Ectodermal cell (in vitro differentiated cells): Measurements from ENCODE around the gene CHEK1.

ENCODE experiments used
- H3K27ac ChIP-seq: 2 replicates; pipeline ENCODE4 v1.7.0; 2013; ENCODE audit warnings: mild to moderate bottlenecking, low read depth, low read length; ENCODE audit not compliant: insufficient read depth, poor library complexity, severe bottlenecking
- H3K27me3 ChIP-seq: 2 replicates; pipeline ENCODE4 v1.7.0; 2013; ENCODE audit warnings: mild to moderate bottlenecking, low read length; ENCODE audit not compliant: insufficient read depth, control insufficient read depth, poor library complexity, severe bottlenecking
- H3K36me3 ChIP-seq: one replicate; pipeline ENCODE4 v1.7.0; 2013; ENCODE audit warnings: low read length; ENCODE audit not compliant: control insufficient read depth, insufficient read depth
- H3K4me1 ChIP-seq: one replicate; pipeline ENCODE4 v1.7.0; 2013; ENCODE audit warnings: low read length; ENCODE audit not compliant: control insufficient read depth, insufficient read depth
- H3K4me3 ChIP-seq: 2 replicates; pipeline ENCODE4 v1.7.0; 2013; ENCODE audit warnings: low read depth, low read length, control low read depth; ENCODE audit not compliant: insufficient read depth
- H3K9me3 ChIP-seq: 2 replicates; pipeline ENCODE4 v1.7.0; 2013; ENCODE audit warnings: mild to moderate bottlenecking, low read length, moderate library complexity; ENCODE audit not compliant: control insufficient read depth
- WGBS, 2 experiments: methylation state at CpG; one replicate each; pipeline ENCODE4 v1.1.7; 2013; ENCODE audit warnings: missing lambda C conversion rate in 2 of 2; 5-methylcytosine and 5-hydroxymethylcytosine counted together

The CHEK1 gene

GRCh38 chr11:125625225-125625629 lies 264 bp downstream of the CHEK1 start:
- Histone ChIP-seq H3K4me1 (no peaks in the 10 kb centered on the region), H3K4me3 (peak overlapping the region; percentile 86), H3K9me3 (no peaks in the 10 kb centered on the region), H3K27me3 (no peaks in the 10 kb centered on the region), H3K27ac (peak overlapping the region; percentile 99), H3K36me3 (peaks cover 18% of the 10 kb centered on the region)
- 8 to 9% methylated on average over 20 of the region's 20 CpGs for WGBS, 2 experiments

DNA sequence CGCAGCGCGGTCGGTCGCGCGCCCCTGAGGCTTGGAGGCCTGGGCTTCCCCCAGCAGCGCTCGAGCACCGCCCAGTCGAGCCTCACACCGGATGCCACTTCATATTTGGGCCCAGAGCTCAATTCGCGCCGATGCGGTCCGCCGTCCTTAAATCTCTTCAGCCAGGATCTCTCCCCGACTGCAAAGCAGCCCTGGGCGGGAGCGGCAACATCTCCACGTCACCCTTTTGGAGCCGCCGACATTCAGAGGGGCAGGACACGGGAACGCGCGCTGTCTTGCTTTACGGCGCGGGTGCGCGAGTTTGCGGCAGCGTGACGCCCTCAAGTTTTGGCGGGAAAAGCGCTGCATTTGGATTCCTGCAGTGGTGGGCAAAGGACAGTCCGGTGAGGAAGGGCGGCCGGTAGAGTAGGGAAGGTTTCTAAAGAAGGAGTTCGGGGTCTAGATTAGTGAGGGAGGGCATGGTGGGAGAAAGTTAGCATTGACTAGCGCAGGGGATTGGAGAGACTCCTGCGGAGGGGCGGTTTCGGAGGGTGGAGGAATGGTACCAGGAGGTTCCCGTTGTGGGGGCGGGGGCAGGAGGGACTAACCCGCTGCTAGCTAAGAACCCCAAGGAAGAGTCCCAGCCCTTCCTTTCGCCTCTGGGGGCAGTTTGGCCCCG lies 796 bp downstream of the CHEK1 start:
- Histone ChIP-seq H3K9me3 (no peaks in the 10 kb centered on the region), H3K4me1 (no peaks in the 10 kb centered on the region), H3K27ac (peak overlapping the region; percentile 99), H3K36me3 (peaks cover 13% of the 10 kb centered on the region), H3K27me3 (no peaks in the 10 kb centered on the region), H3K4me3 (peak overlapping the region; percentile 86)
- 0% methylated on average over 51 of the region's 51 CpGs for WGBS, 2 experiments

GRCh38 chr11:125626288-125626950 lies 1.5 kb downstream of the CHEK1 start:
- WGBS, 2 experiments: 0% methylated on average over 16 to 18 of the region's 18 CpGs
- Histone ChIP-seq H3K36me3 (peaks cover 8% of the 10 kb centered on the region), H3K9me3 (no peaks in the 10 kb centered on the region), H3K27ac (peak overlapping the region; percentile 99), H3K4me3 (peak overlapping the region; percentile 86), H3K27me3 (no peaks in the 10 kb centered on the region), H3K4me1 (no peaks in the 10 kb centered on the region)

DNA sequence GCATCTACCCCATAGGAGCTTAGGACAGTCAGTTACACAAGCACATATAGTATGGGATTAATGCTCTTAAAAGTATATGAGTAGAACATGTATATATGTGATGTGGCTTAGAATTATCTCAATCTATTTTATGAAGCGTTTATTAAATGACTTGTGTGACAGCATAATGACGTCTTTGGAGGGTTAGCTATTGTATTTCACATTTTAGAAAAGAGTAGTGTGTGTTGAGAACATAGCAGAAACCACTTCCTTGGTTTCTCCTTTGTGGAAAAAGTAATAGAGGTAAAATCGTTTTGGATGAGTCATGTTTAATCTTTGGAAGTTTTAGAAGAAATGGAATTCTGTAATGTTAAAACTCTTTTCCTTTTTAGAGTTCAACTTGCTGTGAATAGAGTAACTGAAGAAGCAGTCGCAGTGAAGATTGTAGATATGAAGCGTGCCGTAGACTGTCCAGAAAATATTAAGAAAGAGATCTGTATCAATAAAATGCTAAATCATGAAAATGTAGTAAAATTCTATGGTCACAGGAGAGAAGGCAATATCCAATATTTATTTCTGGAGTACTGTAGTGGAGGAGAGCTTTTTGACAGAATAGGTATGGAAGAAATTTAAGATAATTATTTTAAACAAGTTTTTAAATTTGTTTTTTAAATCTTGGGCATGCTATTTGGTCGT lies 2.4 kb downstream of the CHEK1 start:
- Histone ChIP-seq H3K4me3 (peak overlapping the region; percentile 86), H3K27me3 (no peaks in the 10 kb centered on the region), H3K36me3 (peaks cover 6% of the 10 kb centered on the region), H3K9me3 (no peaks in the 10 kb centered on the region), H3K27ac (no peak overlapping the region), H3K4me1 (no peaks in the 10 kb centered on the region)
- WGBS, 2 experiments: 77 to 78% methylated on average over 6 of the region's 7 CpGs

DNA sequence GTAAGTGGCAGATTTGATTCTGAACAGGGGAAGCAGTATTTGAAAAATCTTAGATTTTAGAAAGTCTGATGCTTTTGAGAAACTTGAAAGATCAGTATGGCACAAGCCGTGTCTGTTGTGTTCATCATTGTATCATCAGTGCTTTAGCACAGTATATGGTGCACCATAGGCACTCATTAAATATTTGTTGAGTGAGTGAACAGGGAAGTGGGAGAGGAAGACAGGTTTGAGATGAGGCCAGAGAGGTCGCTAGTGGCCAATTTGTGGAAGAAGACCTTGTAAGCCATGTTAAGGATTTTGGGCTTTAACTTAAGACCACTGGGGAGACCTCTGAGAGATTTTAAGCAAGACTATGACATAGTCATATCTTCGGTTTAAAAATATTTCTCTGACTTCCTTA lies 12.9 kb downstream of the CHEK1 start:
- Histone ChIP-seq H3K36me3 (peaks cover 43% of the 10 kb centered on the region), H3K4me1 (no peaks in the 10 kb centered on the region), H3K4me3 (no peak overlapping the region), H3K27me3 (no peaks in the 10 kb centered on the region), H3K9me3 (no peaks in the 10 kb centered on the region), H3K27ac (no peak overlapping the region)
- 95 to 98% methylated on average over 2 to 3 of the region's 3 CpGs for WGBS, 2 experiments

- Histone ChIP-seq H3K9me3 (no peaks in the 10 kb centered on the region), H3K27ac (no peak overlapping the region), H3K36me3 (peaks cover 42% of the 10 kb centered on the region), H3K4me3 (no peak overlapping the region), H3K27me3 (no peaks in the 10 kb centered on the region), H3K4me1 (no peaks in the 10 kb centered on the region)
- WGBS, 2 experiments: 92 to 100% methylated on average over 1 of the region's 1 CpG
These were observed 13.4 kb downstream of the CHEK1 start for GRCh38 chr11:125638315-125638714.

DNA sequence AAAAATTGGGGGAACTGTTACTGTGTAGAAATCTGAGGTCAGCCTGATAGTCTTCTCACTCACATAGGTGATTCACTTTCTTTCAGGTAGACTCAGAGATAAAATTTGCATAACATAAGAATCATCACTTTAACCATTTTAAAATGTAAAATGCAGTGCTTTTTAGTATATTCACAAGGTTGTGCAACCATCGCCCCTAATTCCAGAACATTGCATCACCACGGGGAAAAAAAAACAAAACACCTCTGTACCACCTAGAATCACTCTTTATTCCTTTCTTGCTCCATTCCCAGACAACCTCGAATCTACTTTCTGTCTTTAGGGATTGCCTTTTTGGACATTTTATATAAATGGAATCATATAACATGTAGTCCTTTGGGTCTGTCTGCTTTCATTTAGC lies 20.9 kb downstream of the CHEK1 start:
- Histone ChIP-seq H3K4me3 (no peak overlapping the region), H3K27me3 (no peaks in the 10 kb centered on the region), H3K9me3 (no peaks in the 10 kb centered on the region), H3K36me3 (peaks cover 39% of the 10 kb centered on the region), H3K4me1 (no peaks in the 10 kb centered on the region), H3K27ac (no peak overlapping the region)
- 83 to 98% methylated on average over 2 to 3 of the region's 3 CpGs for WGBS, 2 experiments

DNA sequence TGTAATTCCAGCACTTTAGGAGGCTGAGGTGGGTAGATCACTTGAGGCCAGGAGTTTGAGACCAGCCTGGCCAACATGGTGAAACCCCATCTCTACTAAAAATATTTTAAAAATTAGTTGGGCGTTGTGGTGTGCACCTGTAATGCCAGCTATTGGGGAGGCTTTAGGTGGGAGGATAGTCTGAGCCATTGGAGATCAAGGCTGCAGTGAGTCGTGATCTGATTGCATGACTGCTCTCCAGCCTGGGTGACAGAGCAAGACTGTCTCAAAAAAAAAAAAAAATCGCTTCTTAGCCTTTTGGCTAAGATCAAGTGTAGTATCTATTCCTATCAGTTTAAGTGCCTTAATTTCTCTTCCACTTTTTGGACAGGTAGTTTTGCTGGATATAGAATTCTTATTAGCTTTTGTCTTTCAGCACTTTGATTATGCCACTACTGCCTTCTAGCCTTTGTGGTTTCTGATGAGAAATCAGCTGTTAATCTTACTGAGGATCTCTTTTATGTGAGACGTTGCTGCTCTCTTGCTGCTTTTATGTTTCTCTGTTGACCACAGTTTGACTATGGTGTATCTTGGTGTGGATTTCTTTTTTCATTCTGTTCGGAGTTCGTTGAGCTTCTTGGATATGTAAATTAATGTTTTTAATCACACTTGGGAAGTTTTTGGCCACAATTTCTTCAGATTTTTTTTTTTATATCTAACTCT lies 24.7 kb downstream of the CHEK1 start:
- Histone ChIP-seq H3K27ac (no peak overlapping the region), H3K4me1 (no peaks in the 10 kb centered on the region), H3K36me3 (peaks cover 44% of the 10 kb centered on the region), H3K9me3 (no peaks in the 10 kb centered on the region), H3K4me3 (no peak overlapping the region), H3K27me3 (no peaks in the 10 kb centered on the region)
- WGBS, 2 experiments: 92 to 94% methylated on average over 6 of the region's 6 CpGs

GRCh38 chr11:125662689-125663088 lies 37.7 kb downstream of the CHEK1 start:
- Histone ChIP-seq H3K9me3 (no peaks in the 10 kb centered on the region), H3K4me3 (no peak overlapping the region), H3K27ac (no peak overlapping the region), H3K4me1 (no peaks in the 10 kb centered on the region), H3K27me3 (no peaks in the 10 kb centered on the region), H3K36me3 (peaks cover 30% of the 10 kb centered on the region)
- whole genome bisulfite sequencing, 2 experiments: 100% methylated on average over 2 of the region's 2 CpGs; no CpG with 5 or more reads in 1 of the 2 experiments

DNA sequence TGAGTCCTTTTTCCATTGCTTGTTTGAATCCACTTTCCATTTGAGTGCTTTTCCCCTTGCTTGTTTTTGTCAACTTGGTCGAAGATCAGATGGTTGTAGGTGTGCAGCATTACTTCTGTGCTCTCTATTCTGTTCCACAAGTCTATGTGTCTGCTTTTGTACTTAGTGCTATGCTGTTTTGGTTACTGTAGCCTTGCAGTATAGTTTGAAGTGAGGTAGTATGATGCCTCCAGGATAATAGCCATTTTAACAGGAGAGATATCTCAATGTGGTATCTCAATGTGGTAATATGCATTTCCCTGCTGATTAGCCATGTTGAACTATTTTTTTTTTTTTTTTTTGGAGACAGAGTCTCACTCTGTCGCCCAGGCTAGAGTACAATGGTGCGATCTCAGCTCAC lies 38.9 kb downstream of the CHEK1 start:
- peaks cover 24% of the 10 kb centered on the region for H3K36me3 ChIP-seq
- H3K27me3 ChIP-seq: no peaks in the 10 kb centered on the region
- no peak overlapping the region for H3K27ac ChIP-seq
- WGBS, 2 experiments: 98 to 100% methylated on average over 1 to 2 of the region's 3 CpGs
- H3K9me3 ChIP-seq: no peaks in the 10 kb centered on the region
- H3K4me1 ChIP-seq: no peaks in the 10 kb centered on the region
- no peak overlapping the region for H3K4me3 ChIP-seq
